Endothelial cell of umbilical vein (primary cell): ENCODE measurements around the gene MOGAT1. TPM values are rescaled to one million over a fixed set of nuclear protein-coding genes. Genes with fewer than 3 reads are reported as not detected.

Source experiments
- BruUV-seq: library from RNA; stranded (reverse); fragments of 400-500 nt; replicated peaks from 2 replicates; lab custom pipeline; 2021; lab: Mats Ljungman, UMichigan
- CTCF ChIA-PET: fragments of 300-600, 350-600 bp; sonication (Branson Sonifier 250); formaldehyde crosslinking; loops from one replicate; lab custom pipeline; 2021; ENCODE audit warnings: antibody characterized with exemption, inconsistent platforms; lab: Charles Lee
- POLR2A ChIA-PET: fragments of 300-600, 350-600 bp; sonication (Branson Sonifier 250); formaldehyde crosslinking; loops from one replicate; lab custom pipeline; 2021; ENCODE audit warnings: antibody characterized with exemption, inconsistent platforms; lab: Charles Lee
- DNase-seq: peaks from one replicate; pipeline ENCODE4 v3.0.0-alpha.2; 2011; ENCODE audit warnings: low read depth, low spot score
- FAIRE-seq: peaks from 2 replicates; lab custom pipeline; 2011; peaks lifted over from hg19 to GRCh38; lab: Jason Lieb, UNC
- H2AFZ ChIP-seq: 2 replicates; pipeline ENCODE4 v1.6.0; 2012; ENCODE audit warnings: low read depth, low read length, control low read depth, inconsistent platforms
- H3K27ac ChIP-seq: 2 replicates; pipeline ENCODE4 v1.5.1; 2011; ENCODE audit warnings: low read depth, mild to moderate bottlenecking, control low read depth, low read length, moderate library complexity; ENCODE audit not compliant: insufficient read depth
- H3K27me3 ChIP-seq, 2 experiments: 2 replicates each; pipeline versions ENCODE4 v1.6.0 to v1.6.1; 2011; ENCODE audit warnings: low read length in 2 of 2, mixed read lengths in 1 of 2; ENCODE audit not compliant: control insufficient read depth in 2 of 2, insufficient read depth in 2 of 2
- H3K36me3 ChIP-seq, 2 experiments: 2 replicates in 1 of 2; 3 replicates in 1 of 2; pipeline ENCODE4 v1.5.1; 2011; ENCODE audit warnings: low read length in 2 of 2, mild to moderate bottlenecking in 1 of 2, moderate library complexity in 1 of 2; ENCODE audit not compliant: control insufficient read depth in 2 of 2, insufficient read depth in 2 of 2; ENCODE audit errors: extremely low read depth in 1 of 2
- H3K4me1 ChIP-seq: 3 replicates; pipeline ENCODE4 v1.5.1; 2011; ENCODE audit warnings: mild to moderate bottlenecking, low read length; ENCODE audit not compliant: control insufficient read depth, insufficient read depth; ENCODE audit errors: extremely low read depth
- H3K4me2 ChIP-seq: 2 replicates; pipeline ENCODE4 v1.6.1; 2011; ENCODE audit warnings: low read length, control low read depth, mixed read lengths; ENCODE audit not compliant: insufficient read depth
- H3K4me3 ChIP-seq, 3 experiments: fragments of 200-600 bp in 1 of 3; sonication (generic), shearing (Covaris generic) in 1 of 3; replicated peaks in 1 of 3; 2 replicates each; pipeline ENCODE4 v1.5.1; 2011 to 2016; ENCODE audit warnings: control low read depth in 3 of 3, low read length in 3 of 3, mild to moderate bottlenecking in 2 of 3, inconsistent platforms in 1 of 3, low read depth in 1 of 3, moderate library complexity in 1 of 3; ENCODE audit not compliant: insufficient read depth in 1 of 3
- H3K79me2 ChIP-seq: 2 replicates; pipeline ENCODE4 v1.6.0; 2012; ENCODE audit warnings: low read length, inconsistent platforms; ENCODE audit not compliant: control insufficient read depth, insufficient read depth
- H3K9ac ChIP-seq: replicated peaks from 2 replicates; pipeline ENCODE3; 2011; ENCODE audit warnings: low read length, control low read depth; ENCODE audit not compliant: insufficient read depth; ENCODE audit errors: extremely low read depth
- H3K9me1 ChIP-seq: replicated peaks from 3 replicates; pipeline ENCODE4 v1.6.0; 2011; ENCODE audit warnings: mild to moderate bottlenecking, low read length; ENCODE audit not compliant: control insufficient read depth, insufficient read depth; ENCODE audit errors: extremely low read depth
- H3K9me3 ChIP-seq: replicated peaks from 2 replicates; pipeline ENCODE4 v1.5.1; 2012; ENCODE audit warnings: low read length, inconsistent platforms; ENCODE audit not compliant: control insufficient read depth, insufficient read depth
- H4K20me1 ChIP-seq: replicated peaks from 2 replicates; pipeline ENCODE3; 2011; ENCODE audit warnings: mild to moderate bottlenecking, low read length; ENCODE audit not compliant: control insufficient read depth, insufficient read depth; ENCODE audit errors: extremely low read depth
- CTCF ChIP-seq, 2 donors: IDR thresholded peaks; 1 replicate in 1 of 2; 2 replicates in 1 of 2; pipeline ENCODE4 v1.5.1; 2011; ENCODE audit warnings: low read length in 2 of 2, mild to moderate bottlenecking in 2 of 2, moderate library complexity in 2 of 2, control low read depth in 1 of 2, inconsistent platforms in 1 of 2, low read depth in 1 of 2; ENCODE audit not compliant: insufficient read depth in 1 of 2; ENCODE audit errors: extremely low read depth in 1 of 2
- EZH2 ChIP-seq: IDR thresholded peaks from 2 replicates; pipeline ENCODE4 v1.6.1; 2012; ENCODE audit warnings: borderline replicate concordance, low read depth, mild to moderate bottlenecking, moderate library complexity, low read length, inconsistent platforms; ENCODE audit not compliant: severe bottlenecking
- FOS ChIP-seq: IDR thresholded peaks from 2 replicates; pipeline ENCODE4 v1.6.1; 2011; ENCODE audit warnings: mild to moderate bottlenecking, low read length, moderate library complexity, borderline replicate concordance; ENCODE audit not compliant: insufficient read depth
- GATA2 ChIP-seq: IDR thresholded peaks from 2 replicates; pipeline ENCODE4 v1.7.0; 2011; ENCODE audit warnings: low read depth, mild to moderate bottlenecking, moderate library complexity, mixed read lengths, low read length; ENCODE audit not compliant: insufficient read length, insufficient read depth
- JUN ChIP-seq: IDR thresholded peaks from 2 replicates; pipeline ENCODE4 v1.6.1; 2011; ENCODE audit warnings: borderline replicate concordance, low read depth; ENCODE audit not compliant: insufficient read length, insufficient read depth
- MYC ChIP-seq: IDR thresholded peaks from one replicate; pipeline ENCODE4 v1.6.1; 2011; ENCODE audit warnings: mild to moderate bottlenecking, low read depth, low read length
- POLR2A ChIP-seq: IDR thresholded peaks from 2 replicates; pipeline ENCODE4 v1.6.1; 2012; ENCODE audit warnings: low read depth, mild to moderate bottlenecking, control low read depth, low read length
- POLR2AphosphoS5 ChIP-seq: IDR thresholded peaks from 2 replicates; pipeline ENCODE4 v1.6.1; 2012; ENCODE audit warnings: low read depth, mild to moderate bottlenecking, control low read depth, low read length, moderate library complexity; ENCODE audit not compliant: insufficient read depth
- dilution Hi-C: fragments of 300-500 bp; cut with MboI; formaldehyde crosslinking; loops from one replicate; pipeline ENCODE4 v1.15.0; 2019; ENCODE audit warnings: low sequenced_read_pairs; ENCODE audit not compliant: extremely low pct_ligation_motif_present
- intact Hi-C: fragments of 100-400 bp; cut with micrococcal nuclease; formaldehyde crosslinking; loops from one replicate; pipeline ENCODE4 v1.10.0; 2022
- polyA plus RNA-seq, 4 experiments: library from polyadenylated mRNA; depleted of rRNA in 3 of 4; stranded (reverse) in 3 of 4; unstranded in 1 of 4; fragments of >200 nt; gene quantifications; 2 replicates each; pipeline versions ENCODE4 v1.2.1 to v1.2.3, GENCODE V29; 2011 to 2012; ENCODE audit warnings: missing spikeins in 1 of 4
- total RNA-seq: library from RNA; stranded (reverse); gene quantifications from 2 replicates; pipeline ENCODE4 v1.2.3, GENCODE V29; 2021
- TF ChIP-seq, protein P1 (sequence below): IDR thresholded peaks from 2 replicates; pipeline ENCODE4 v1.6.1; 2011; ENCODE audit not compliant: insufficient read depth, insufficient read length

MOGAT1 gene
- total and polyA plus RNA-seq, 2 donors (not counting 3 experiments of a cell fraction or from before 2014, with no cell fraction given) = not detected

DNA sequence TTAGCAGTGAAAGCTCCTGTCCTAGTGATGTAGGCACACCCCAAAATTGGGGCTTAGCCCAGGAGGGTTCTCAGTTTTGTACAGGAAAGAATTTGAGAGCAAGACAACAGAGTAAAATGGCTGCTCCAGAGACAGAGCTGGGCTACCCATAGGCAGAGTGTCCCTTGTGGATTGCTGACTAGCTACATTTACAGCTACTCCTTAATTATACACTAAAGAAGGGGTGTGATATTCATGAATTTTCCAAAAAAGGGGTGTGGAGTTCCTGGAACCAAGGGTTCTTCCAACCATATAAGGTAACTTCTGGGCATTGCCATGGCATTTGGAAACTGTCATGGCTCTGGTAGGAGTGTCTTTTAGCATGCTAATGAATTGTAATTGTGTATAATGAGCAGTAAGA is 52.8 kb downstream of the MOGAT1 start:
- BruUV-seq = no TSS peak

More for the DNA sequence above, 52.8 kb downstream of the MOGAT1 start:
- no peaks in the 10 kb centered on the region for H3K9me1 ChIP-seq
- dilution Hi-C loops = no loop called here
- ChIA-PET POLR2A (interaction anchor here (0.6 kb wide), 1 partner anchor 295 kb away, joined by 3 read pairs; no protein-coding TSS in a partner anchor), CTCF (interaction anchor here (0.5 to 1.6 kb wide), 6 partner anchors 12 to 136 kb away, joined by 3 to 5 read pairs (median 3); no protein-coding TSS in a partner anchor)
- H2AFZ ChIP-seq = no peak overlapping the region
- H3K4me3 ChIP-seq = no peak overlapping the region
- FAIRE-seq (no peak), DNase-seq (no peak)
- H4K20me1 ChIP-seq = no peaks in the 10 kb centered on the region
- no peaks in the 10 kb centered on the region for H3K36me3 ChIP-seq
- intact Hi-C loops = no loop called here
- H3K79me2 ChIP-seq = no peaks in the 10 kb centered on the region
- H3K4me1 ChIP-seq = no peaks in the 10 kb centered on the region
- no peak overlapping the region for H3K9ac ChIP-seq
- H3K27me3 ChIP-seq = no peaks in the 10 kb centered on the region
- no peak for TF ChIP-seq EZH2
- TF ChIP-seq, protein P1, sequence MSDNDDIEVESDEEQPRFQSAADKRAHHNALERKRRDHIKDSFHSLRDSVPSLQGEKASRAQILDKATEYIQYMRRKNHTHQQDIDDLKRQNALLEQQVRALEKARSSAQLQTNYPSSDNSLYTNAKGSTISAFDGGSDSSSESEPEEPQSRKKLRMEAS = no peak
- no peak for TF ChIP-seq JUN
- no peak for TF ChIP-seq POLR2A
- no peak for TF ChIP-seq MYC
- no peak for TF ChIP-seq CTCF (IDR thresholded peaks at IDR 0.05; ENCODE audit: extremely low read depth in 1 of 2, insufficient read depth in 1 of 2, low read depth in 1 of 2, low read length in 2 of 2)
- no peak for TF ChIP-seq GATA2
- no peak for TF ChIP-seq POLR2AphosphoS5
- TF ChIP-seq FOS = no peak
- H3K4me2 ChIP-seq = no peak overlapping the region
- H3K9me3 ChIP-seq = no peaks in the 10 kb centered on the region
- H3K27ac ChIP-seq = no peak overlapping the region
